ENCODE data around the gene METTL17. TPM values are rescaled to one million over a fixed set of nuclear protein-coding genes. Genes with fewer than 3 reads are reported as not detected.

METTL17 gene
- total RNA-seq, 4 donors from 2014 or later: 73.0 to 152 (median 91.6) TPM

- H3K4me3 ChIP-seq (ENCODE audit: low read depth, poor library complexity, severe bottlenecking): no peak overlapping the region
- WGBS, 2 donors: 66 to 73% methylated on average over 8 of the region's 8 CpGs
- TF ChIP-seq CTCF (IDR thresholded peaks at IDR 0.05) (no peak), POLR2A (IDR thresholded peaks at IDR 0.05) (no peak)
Observed at GRCh38 chr14:21042918-21043317, 53.1 kb downstream of the METTL17 start.

GRCh38 chr14:21043387-21043973, 53.7 kb downstream of the METTL17 start:
- intact Hi-C loops (cut with DNase I; ENCODE audit: low total_unique reads): no loop called here
- peak in 1 of 2 donors; percentile 59 for DNase-seq (ENCODE audit: low spot score in 2 of 2)
- no peak overlapping the region for H3K4me3 ChIP-seq (ENCODE audit: low read depth, poor library complexity, severe bottlenecking)
- TF ChIP-seq CTCF (IDR thresholded peaks at IDR 0.05): no peak
- TF ChIP-seq POLR2A (IDR thresholded peaks at IDR 0.05): no peak
- WGBS, 2 donors: 60 to 63% methylated on average over 2 of the region's 2 CpGs

More at GRCh38 chr14:21042918-21043317, 53.1 kb downstream of the METTL17 start:
- intact Hi-C loops (cut with DNase I; ENCODE audit: low total_unique reads): no loop called here
- DNase-seq (ENCODE audit: low spot score in 2 of 2): peak in 1 of 2 donors; percentile 80

- intact Hi-C loops (cut with DNase I; ENCODE audit: low total_unique reads): no loop called here
- no peak overlapping the region for H3K4me3 ChIP-seq (ENCODE audit: low read depth, poor library complexity, severe bottlenecking)
- TF ChIP-seq CTCF (IDR thresholded peaks at IDR 0.05) (no peak), POLR2A (IDR thresholded peaks at IDR 0.05) (no peak)
- DNase-seq (ENCODE audit: low spot score in 2 of 2): peak in 1 of 2 donors; percentile 87
- 48 to 51% methylated on average over 6 of the region's 6 CpGs for WGBS, 2 donors
Observed at GRCh38 chr14:21043974-21044618, 54.3 kb downstream of the METTL17 start.

Small RNA genes lying within 50 kb of the gene (microRNA-seq; reads per million reads assigned to microRNA genes)
- 0 reads per million in 2 donors for gene MIR6717 (ENCODE audit: borderline number of aligned reads in 1 of 2, borderline replicate concordance in 2 of 2)

Other genes starting within 250 kb of the METTL17 start
- not detected for gene EDDM3A, start 244.1 kb upstream of the METTL17 start, total RNA-seq
- not detected for gene EDDM3B, start 221.6 kb upstream of the METTL17 start, total RNA-seq
- gene RNASE6, start 208.7 kb upstream of the METTL17 start, total RNA-seq: 10 to 100 TPM in 1 of 4 donors, 1 to 10 TPM in 3; 1.7 to 15.4 (median 6.6) TPM
- gene RNASE1, start 187.1 kb upstream of the METTL17 start, total RNA-seq: 100 to 1,000 TPM in 1 of 4 donors, 10 to 100 TPM in 3; 42.6 to 129 (median 87.7) TPM
- gene RNASE3, start 98.6 kb upstream of the METTL17 start, total RNA-seq: not detected
- gene RNASE2, start 34.5 kb upstream of the METTL17 start, total RNA-seq: under 1 TPM in 1 of 4 donors, not detected in 3; 0.96 TPM
- 100 to 1,000 TPM in 1 of 4 donors, 10 to 100 TPM in 3; 25.3 to 117 (median 46.9) TPM for gene SLC39A2, start 9.3 kb downstream of the METTL17 start, total RNA-seq
- gene NDRG2, start 35.1 kb downstream of the METTL17 start, total RNA-seq: 100 to 1,000 TPM; 186 to 475 (median 282) TPM
- gene TPPP2, start 40.2 kb downstream of the METTL17 start, total RNA-seq: under 1 TPM in 1 of 4 donors, not detected in 3; 0.71 TPM
- gene RNASE13, start 44.8 kb downstream of the METTL17 start, total RNA-seq: not detected
- 10 to 100 TPM; 34.1 to 83.3 (median 47.8) TPM for gene RNASE7, start 52.4 kb downstream of the METTL17 start, total RNA-seq
- gene RNASE8, start 67.8 kb downstream of the METTL17 start, total RNA-seq: not detected
- gene ARHGEF40, start 80.3 kb downstream of the METTL17 start, total RNA-seq: 10 to 100 TPM in 3 of 4 donors, 1 to 10 TPM in 1; 7.5 to 21.2 (median 14.4) TPM
- gene ZNF219, start 108.7 kb downstream of the METTL17 start, total RNA-seq: 10 to 100 TPM; 56.9 to 89.9 (median 82.2) TPM
- gene TMEM253, start 111.1 kb downstream of the METTL17 start, total RNA-seq: 1 to 10 TPM in 1 of 4 donors, under 1 TPM in 1, not detected in 2; 0.39 to 1.0 TPM
- gene OR5AU1, start 166.1 kb downstream of the METTL17 start, total RNA-seq: under 1 TPM in 1 of 4 donors, not detected in 3; 0.17 TPM